HCT116 (cell line): Measurements from ENCODE around the gene MAEA. TPM values are rescaled to one million over a fixed set of nuclear protein-coding genes. Genes with fewer than 3 reads are reported as not detected.

Experiments
- ATAC-seq: fragments of 200-7000 bp; cut with Tn5 transposase; 2 replicates; pipeline ENCODE4 v1.9.1; 2020; ENCODE audit warnings: mild to moderate bottlenecking, moderate library complexity
- BruUV-seq: library from RNA; stranded (reverse); fragments of 400-500 nt; replicated peaks from 2 replicates; lab custom pipeline; 2021; lab: Mats Ljungman, UMichigan
- CTCF ChIA-PET: fragments of 300-600 bp; sonication (Branson Sonifier 250); formaldehyde crosslinking; loops from one replicate; lab custom pipeline; 2021; ENCODE audit warnings: antibody characterized with exemption; lab: Charles Lee
- POLR2A ChIA-PET: fragments of 300-600, 350-600 bp; sonication (Branson Sonifier 250); formaldehyde crosslinking; loops from one replicate; lab custom pipeline; 2021; ENCODE audit warnings: antibody characterized with exemption; lab: Charles Lee
- RAD21 ChIA-PET, 2 experiments: fragments of 300-600 bp; sonication (Branson Sonifier 250); formaldehyde crosslinking; loops; one replicate each; lab custom pipeline; 2023; ENCODE audit warnings: low total read pairs in 2 of 2; ENCODE audit not compliant: uncharacterized antibody in 2 of 2, unreplicated experiment in 2 of 2, low non-redundant PET in 1 of 2; lab: Charles Lee
- DNase-seq: peaks from one replicate; pipeline ENCODE4 v3.0.0-alpha.2; 2010; ENCODE audit warnings: low read depth, low spot score
- H2AFZ ChIP-seq: fragments of 200-600 bp; shearing (Covaris generic), sonication (generic); 2 replicates; pipeline ENCODE4 v1.6.1; 2017; ENCODE audit warnings: low read depth, mixed run types, mixed read lengths, antibody characterized with exemption, low read length; ENCODE audit not compliant: poor library complexity, severe bottlenecking
- H3K27ac ChIP-seq: 2 replicates; pipeline ENCODE4 v1.5.1; 2012; ENCODE audit warnings: low read depth, low read length
- H3K27me3 ChIP-seq: fragments of 200-600 bp; sonication (generic); 2 replicates; pipeline ENCODE4 v1.6.1; 2016; ENCODE audit warnings: mixed run types, low read length, mixed read lengths; ENCODE audit not compliant: insufficient read depth
- H3K36me3 ChIP-seq, 2 experiments: fragments of 200-500 bp in 1 of 2; fragments of 200-600 bp in 1 of 2; sonication (Bioruptor generic) in 1 of 2; sonication (generic) in 1 of 2; 2 replicates each; pipeline versions ENCODE4 v1.5.1 to v1.6.1; 2014 to 2016; ENCODE audit warnings: low read length in 2 of 2, inconsistent platforms in 1 of 2, mixed read lengths in 1 of 2, mixed run types in 1 of 2; ENCODE audit not compliant: insufficient read depth in 2 of 2, control insufficient read depth in 1 of 2
- H3K4me1 ChIP-seq, 2 experiments: fragments of 200-600 bp in 1 of 2; sonication (generic) in 1 of 2; 2 replicates each; pipeline versions ENCODE4 v1.5.1 to v1.6.1; 2012 to 2017; ENCODE audit warnings: low read length in 2 of 2, inconsistent platforms in 1 of 2, mild to moderate bottlenecking in 1 of 2, mixed read lengths in 1 of 2, mixed run types in 1 of 2, moderate library complexity in 1 of 2; ENCODE audit not compliant: insufficient read depth in 2 of 2, control insufficient read depth in 1 of 2
- H3K4me2 ChIP-seq: fragments of 200-600 bp; sonication (generic); 2 replicates; pipeline ENCODE4 v1.6.1; 2017; ENCODE audit warnings: mixed run types, low read length, mixed read lengths
- H3K4me3 ChIP-seq, 2 experiments: fragments of 200-600 bp in 1 of 2; sonication (generic) in 1 of 2; replicated peaks in 1 of 2; 2 replicates each; pipeline ENCODE4 v1.5.1; 2011 to 2016; ENCODE audit warnings: low read length in 2 of 2, control low read depth in 1 of 2, low read depth in 1 of 2, mild to moderate bottlenecking in 1 of 2, mixed read lengths in 1 of 2, mixed run types in 1 of 2
- H3K79me2 ChIP-seq: fragments of 200-600 bp; sonication (generic); 2 replicates; pipeline ENCODE4 v1.6.1; 2017; ENCODE audit warnings: mild to moderate bottlenecking, mixed run types, low read length, moderate library complexity, mixed read lengths; ENCODE audit not compliant: insufficient read depth
- H3K9ac ChIP-seq: fragments of 200-600 bp; sonication (generic); 2 replicates; pipeline ENCODE4 v1.6.1; 2016; ENCODE audit warnings: low read length, mixed read lengths
- H3K9me2 ChIP-seq: fragments of 200-600 bp; sonication (generic), shearing (Covaris generic); 2 replicates; pipeline ENCODE4 v1.6.1; 2017; ENCODE audit warnings: mixed run types, mild to moderate bottlenecking, moderate library complexity; ENCODE audit not compliant: insufficient read depth
- H3K9me3 ChIP-seq, 2 experiments: fragments of 200-500 bp in 1 of 2; fragments of 200-600 bp in 1 of 2; sonication (Bioruptor generic) in 1 of 2; sonication (generic) in 1 of 2; 2 replicates each; pipeline ENCODE4 v1.6.1; 2014 to 2017; ENCODE audit warnings: low read length in 2 of 2, mixed read lengths in 2 of 2, inconsistent platforms in 1 of 2, low read depth in 1 of 2, mild to moderate bottlenecking in 1 of 2, mixed run types in 1 of 2, moderate library complexity in 1 of 2; ENCODE audit not compliant: control insufficient read depth in 1 of 2, insufficient read depth in 1 of 2
- H4K20me1 ChIP-seq: fragments of 200-600 bp; sonication (generic), shearing (Covaris generic); 2 replicates; pipeline ENCODE4 v1.6.1; 2017; ENCODE audit warnings: mixed run types, mild to moderate bottlenecking, moderate library complexity; ENCODE audit not compliant: insufficient read depth
- CBX3 ChIP-seq: IDR thresholded peaks from 2 replicates; pipeline ENCODE4 v1.6.1; 2012; ENCODE audit warnings: low read depth
- CEBPB ChIP-seq: IDR thresholded peaks from 2 replicates; pipeline ENCODE4 v1.6.1; 2012; ENCODE audit warnings: low read depth
- EGR1 ChIP-seq: IDR thresholded peaks from 2 replicates; pipeline ENCODE4 v1.6.1; 2012; ENCODE audit warnings: low read depth
- ELF1 ChIP-seq: IDR thresholded peaks from 2 replicates; pipeline ENCODE4 v1.6.1; 2012; ENCODE audit warnings: low read depth, borderline replicate concordance
- FOSL1 ChIP-seq: IDR thresholded peaks from 2 replicates; pipeline ENCODE4 v1.6.1; 2012; ENCODE audit warnings: low read depth
- POLR2A ChIP-seq: IDR thresholded peaks from 2 replicates; pipeline ENCODE4 v1.7.0; 2011; ENCODE audit warnings: borderline replicate concordance; ENCODE audit not compliant: insufficient read depth, insufficient read length; ENCODE audit errors: extremely low read depth
- POLR2AphosphoS5 ChIP-seq: IDR thresholded peaks from 2 replicates; pipeline ENCODE4 v1.6.1; 2011; ENCODE audit warnings: mild to moderate bottlenecking, low read depth, low read length, moderate library complexity
- RAD21 ChIP-seq: IDR thresholded peaks from 2 replicates; pipeline ENCODE4 v1.6.1; 2012; ENCODE audit warnings: low read depth, mild to moderate bottlenecking
- SIN3A ChIP-seq: IDR thresholded peaks from 2 replicates; pipeline ENCODE4 v1.6.1; 2012; ENCODE audit warnings: low read depth
- SP1 ChIP-seq: IDR thresholded peaks from 2 replicates; pipeline ENCODE4 v1.6.1; 2012; ENCODE audit warnings: low read depth
- SRF ChIP-seq: IDR thresholded peaks from 2 replicates; pipeline ENCODE4 v1.6.1; 2012; ENCODE audit warnings: low read depth
- TCF7L2 ChIP-seq: IDR thresholded peaks from 2 replicates; pipeline ENCODE4 v1.7.0; 2011; ENCODE audit warnings: borderline replicate concordance, inconsistent platforms; ENCODE audit not compliant: insufficient read depth, insufficient read length; ENCODE audit errors: extremely low read depth
- ZBTB33 ChIP-seq: IDR thresholded peaks from 2 replicates; pipeline ENCODE4 v1.6.1; 2011; ENCODE audit warnings: mild to moderate bottlenecking, low read length, moderate library complexity; ENCODE audit not compliant: insufficient replicate concordance; ENCODE audit errors: extremely low read depth
- ZNF274 ChIP-seq: fragments of 200-500 bp; sonication (Bioruptor generic); IDR thresholded peaks from 2 replicates; pipeline ENCODE4 v1.6.1; 2014; ENCODE audit warnings: mild to moderate bottlenecking, low read depth, low read length, inconsistent platforms
- intact Hi-C: fragments of 100-400 bp; cut with micrococcal nuclease; formaldehyde crosslinking; loops from 2 replicates; pipeline ENCODE4 v1.10.0; 2022
- total RNA-seq: library from RNA; stranded (reverse); gene quantifications from one replicate; pipeline ENCODE4 v1.2.1, GENCODE V29; 2021; ENCODE audit not compliant: unreplicated experiment
- TF ChIP-seq, protein P1 (sequence below): IDR thresholded peaks from 2 replicates; pipeline ENCODE4 v1.6.1; 2012; ENCODE audit warnings: low read depth
- TF ChIP-seq, protein P2 (sequence below): IDR thresholded peaks from 2 replicates; pipeline ENCODE4 v1.6.1; 2012
- TF ChIP-seq, protein P3 (sequence below), 3 experiments: fragments of 200-600 bp in 1 of 3; sonication (generic) in 1 of 3; IDR thresholded peaks in 2 of 3; conservative IDR thresholded peaks in 1 of 3; 2 replicates each; pipeline ENCODE4 v1.5.1; 2012 to 2017; ENCODE audit warnings: low read depth in 2 of 3, low read length in 2 of 3, antibody characterized with exemption in 1 of 3, borderline replicate concordance in 1 of 3, control low read depth in 1 of 3, mild to moderate bottlenecking in 1 of 3, mixed read lengths in 1 of 3, mixed run types in 1 of 3, moderate library complexity in 1 of 3; ENCODE audit not compliant: insufficient read depth in 1 of 3
- TF ChIP-seq, protein P4 (sequence below): IDR thresholded peaks from 2 replicates; pipeline ENCODE4 v1.6.1; 2012

The MAEA gene
- total RNA-seq, 1 experiment from 2014 or later: 88.3 TPM

GRCh38 chr4:1297023-1297395 is 7.3 kb downstream of the MAEA start:
- H3K4me3 ChIP-seq: no peak overlapping the region
- RAD21 ChIA-PET: no interaction called here
- peaks cover 1 to 5% of the 10 kb centered on the region in 2 experiments for H3K4me1 ChIP-seq
- TF ChIP-seq SP1: no peak
- no peak for TF ChIP-seq ZBTB33
- no peak for TF ChIP-seq CEBPB
- no peak for TF ChIP-seq SRF
- TF ChIP-seq FOSL1: no peak
- TF ChIP-seq POLR2AphosphoS5: no peak
- TF ChIP-seq, protein P1, sequence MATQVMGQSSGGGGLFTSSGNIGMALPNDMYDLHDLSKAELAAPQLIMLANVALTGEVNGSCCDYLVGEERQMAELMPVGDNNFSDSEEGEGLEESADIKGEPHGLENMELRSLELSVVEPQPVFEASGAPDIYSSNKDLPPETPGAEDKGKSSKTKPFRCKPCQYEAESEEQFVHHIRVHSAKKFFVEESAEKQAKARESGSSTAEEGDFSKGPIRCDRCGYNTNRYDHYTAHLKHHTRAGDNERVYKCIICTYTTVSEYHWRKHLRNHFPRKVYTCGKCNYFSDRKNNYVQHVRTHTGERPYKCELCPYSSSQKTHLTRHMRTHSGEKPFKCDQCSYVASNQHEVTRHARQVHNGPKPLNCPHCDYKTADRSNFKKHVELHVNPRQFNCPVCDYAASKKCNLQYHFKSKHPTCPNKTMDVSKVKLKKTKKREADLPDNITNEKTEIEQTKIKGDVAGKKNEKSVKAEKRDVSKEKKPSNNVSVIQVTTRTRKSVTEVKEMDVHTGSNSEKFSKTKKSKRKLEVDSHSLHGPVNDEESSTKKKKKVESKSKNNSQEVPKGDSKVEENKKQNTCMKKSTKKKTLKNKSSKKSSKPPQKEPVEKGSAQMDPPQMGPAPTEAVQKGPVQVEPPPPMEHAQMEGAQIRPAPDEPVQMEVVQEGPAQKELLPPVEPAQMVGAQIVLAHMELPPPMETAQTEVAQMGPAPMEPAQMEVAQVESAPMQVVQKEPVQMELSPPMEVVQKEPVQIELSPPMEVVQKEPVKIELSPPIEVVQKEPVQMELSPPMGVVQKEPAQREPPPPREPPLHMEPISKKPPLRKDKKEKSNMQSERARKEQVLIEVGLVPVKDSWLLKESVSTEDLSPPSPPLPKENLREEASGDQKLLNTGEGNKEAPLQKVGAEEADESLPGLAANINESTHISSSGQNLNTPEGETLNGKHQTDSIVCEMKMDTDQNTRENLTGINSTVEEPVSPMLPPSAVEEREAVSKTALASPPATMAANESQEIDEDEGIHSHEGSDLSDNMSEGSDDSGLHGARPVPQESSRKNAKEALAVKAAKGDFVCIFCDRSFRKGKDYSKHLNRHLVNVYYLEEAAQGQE: no peak
- TF ChIP-seq EGR1: no peak
- TF ChIP-seq TCF7L2: no peak
- no peak for TF ChIP-seq ZNF274
- TF ChIP-seq, protein P2, sequence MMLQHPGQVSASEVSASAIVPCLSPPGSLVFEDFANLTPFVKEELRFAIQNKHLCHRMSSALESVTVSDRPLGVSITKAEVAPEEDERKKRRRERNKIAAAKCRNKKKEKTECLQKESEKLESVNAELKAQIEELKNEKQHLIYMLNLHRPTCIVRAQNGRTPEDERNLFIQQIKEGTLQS: no peak
- TF ChIP-seq SIN3A: no peak
- TF ChIP-seq ELF1: no peak
- TF ChIP-seq, protein P3, sequence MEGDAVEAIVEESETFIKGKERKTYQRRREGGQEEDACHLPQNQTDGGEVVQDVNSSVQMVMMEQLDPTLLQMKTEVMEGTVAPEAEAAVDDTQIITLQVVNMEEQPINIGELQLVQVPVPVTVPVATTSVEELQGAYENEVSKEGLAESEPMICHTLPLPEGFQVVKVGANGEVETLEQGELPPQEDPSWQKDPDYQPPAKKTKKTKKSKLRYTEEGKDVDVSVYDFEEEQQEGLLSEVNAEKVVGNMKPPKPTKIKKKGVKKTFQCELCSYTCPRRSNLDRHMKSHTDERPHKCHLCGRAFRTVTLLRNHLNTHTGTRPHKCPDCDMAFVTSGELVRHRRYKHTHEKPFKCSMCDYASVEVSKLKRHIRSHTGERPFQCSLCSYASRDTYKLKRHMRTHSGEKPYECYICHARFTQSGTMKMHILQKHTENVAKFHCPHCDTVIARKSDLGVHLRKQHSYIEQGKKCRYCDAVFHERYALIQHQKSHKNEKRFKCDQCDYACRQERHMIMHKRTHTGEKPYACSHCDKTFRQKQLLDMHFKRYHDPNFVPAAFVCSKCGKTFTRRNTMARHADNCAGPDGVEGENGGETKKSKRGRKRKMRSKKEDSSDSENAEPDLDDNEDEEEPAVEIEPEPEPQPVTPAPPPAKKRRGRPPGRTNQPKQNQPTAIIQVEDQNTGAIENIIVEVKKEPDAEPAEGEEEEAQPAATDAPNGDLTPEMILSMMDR (IDR thresholded peaks at IDR 0.05 in 2 of 3, conservative IDR thresholded peaks at IDR 0.05 in 1 of 3; ENCODE audit: borderline replicate concordance in 1 of 3, insufficient read depth in 1 of 3, low read depth in 2 of 3, low read length in 2 of 3): no peak
- TF ChIP-seq RAD21: no peak
- TF ChIP-seq POLR2A: no peak
- no peak for TF ChIP-seq CBX3
- TF ChIP-seq, protein P4, sequence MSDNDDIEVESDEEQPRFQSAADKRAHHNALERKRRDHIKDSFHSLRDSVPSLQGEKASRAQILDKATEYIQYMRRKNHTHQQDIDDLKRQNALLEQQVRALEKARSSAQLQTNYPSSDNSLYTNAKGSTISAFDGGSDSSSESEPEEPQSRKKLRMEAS: no peak
- TF ChIP-seq, all 23 proteins: peak for 0
- CTCF ChIA-PET: no interaction called here
- H3K4me2 ChIP-seq: no peak overlapping the region
- peaks cover 95% of the 10 kb centered on the region for H3K79me2 ChIP-seq
- DNase-seq: no peak
- H3K27me3 ChIP-seq: no peaks in the 10 kb centered on the region
- H4K20me1 ChIP-seq: 0 out of 2 replicates have a peak, but pooled peaks cover 3% of the 10 kb centered on the region
- no peaks in the 10 kb centered on the region for H3K9me3 ChIP-seq
- intact Hi-C loops: no loop called here
- H3K36me3 ChIP-seq: peaks cover 5 to 17% of the 10 kb centered on the region in 2 experiments; a peak in 3 of 4 replicates
- no peak overlapping the region for H3K27ac ChIP-seq
- no peaks in the 10 kb centered on the region for H3K9me2 ChIP-seq
- H3K9ac ChIP-seq: no peak overlapping the region
- POLR2A ChIA-PET: no interaction called here
- no TSS peak for BruUV-seq
- no peak overlapping the region for H2AFZ ChIP-seq
- ATAC-seq: no peak
